SU-DHL-6 (cell line): ENCODE results near the gene S100PBP.

ENCODE experiments used
- EZH2phosphoT487 ChIP-seq: fragments of 200-600 bp; sonication (generic), shearing (Covaris generic); conservative IDR thresholded peaks from 2 replicates; pipeline ENCODE4 v1.6.1; 2018; ENCODE audit warnings: mild to moderate bottlenecking, antibody characterized with exemption, low read length, moderate library complexity, mixed read lengths
- TF ChIP-seq, protein P1 (sequence below): fragments of 200-600 bp; sonication (generic); IDR thresholded peaks from one replicate; pipeline ENCODE4 v1.5.1; 2017; ENCODE audit warnings: antibody characterized with exemption, mild to moderate bottlenecking, low read length, moderate library complexity; ENCODE audit not compliant: insufficient read depth, poor library complexity, severe bottlenecking

- TF ChIP-seq, protein P1, sequence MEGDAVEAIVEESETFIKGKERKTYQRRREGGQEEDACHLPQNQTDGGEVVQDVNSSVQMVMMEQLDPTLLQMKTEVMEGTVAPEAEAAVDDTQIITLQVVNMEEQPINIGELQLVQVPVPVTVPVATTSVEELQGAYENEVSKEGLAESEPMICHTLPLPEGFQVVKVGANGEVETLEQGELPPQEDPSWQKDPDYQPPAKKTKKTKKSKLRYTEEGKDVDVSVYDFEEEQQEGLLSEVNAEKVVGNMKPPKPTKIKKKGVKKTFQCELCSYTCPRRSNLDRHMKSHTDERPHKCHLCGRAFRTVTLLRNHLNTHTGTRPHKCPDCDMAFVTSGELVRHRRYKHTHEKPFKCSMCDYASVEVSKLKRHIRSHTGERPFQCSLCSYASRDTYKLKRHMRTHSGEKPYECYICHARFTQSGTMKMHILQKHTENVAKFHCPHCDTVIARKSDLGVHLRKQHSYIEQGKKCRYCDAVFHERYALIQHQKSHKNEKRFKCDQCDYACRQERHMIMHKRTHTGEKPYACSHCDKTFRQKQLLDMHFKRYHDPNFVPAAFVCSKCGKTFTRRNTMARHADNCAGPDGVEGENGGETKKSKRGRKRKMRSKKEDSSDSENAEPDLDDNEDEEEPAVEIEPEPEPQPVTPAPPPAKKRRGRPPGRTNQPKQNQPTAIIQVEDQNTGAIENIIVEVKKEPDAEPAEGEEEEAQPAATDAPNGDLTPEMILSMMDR, result no peak
- no peak for TF ChIP-seq EZH2phosphoT487
These were observed 41.3 kb downstream of the S100PBP start for GRCh38 chr1:32858791-32859190.
